GM23338 (cell line): ENCODE data around the gene DFFA.

Source experiments
- CTCF ChIP-seq, 2 experiments: fragments of 200-600 bp in 1 of 2; sonication (generic) in 1 of 2; conservative IDR thresholded peaks; 2 replicates each; pipeline versions ENCODE4 v1.5.1 to v1.6.1; 2016 to 2017; ENCODE audit warnings: antibody characterized with exemption in 2 of 2, low read depth in 2 of 2, mild to moderate bottlenecking in 2 of 2, moderate library complexity in 1 of 2
- EZH2 ChIP-seq: fragments of 200-600 bp; sonication (generic); IDR thresholded peaks from one replicate; pipeline ENCODE4 v1.8.0; 2017; ENCODE audit warnings: antibody characterized with exemption, mild to moderate bottlenecking, low read depth; ENCODE audit not compliant: unreplicated experiment
- EZH2phosphoT487 ChIP-seq: fragments of 200-600 bp; sonication (generic); IDR thresholded peaks from one replicate; pipeline ENCODE4 v1.8.1; 2018; ENCODE audit warnings: antibody characterized with exemption; ENCODE audit not compliant: unreplicated experiment
- JUNB ChIP-seq: IDR thresholded peaks from one replicate; pipeline ENCODE4 v1.6.1; 2016; ENCODE audit warnings: antibody characterized with exemption; ENCODE audit not compliant: unreplicated experiment
- TF ChIP-seq, protein P1 (sequence below): IDR thresholded peaks from one replicate; pipeline ENCODE4 v1.6.1; 2018; ENCODE audit warnings: antibody characterized with exemption; ENCODE audit not compliant: unreplicated experiment

DNA sequence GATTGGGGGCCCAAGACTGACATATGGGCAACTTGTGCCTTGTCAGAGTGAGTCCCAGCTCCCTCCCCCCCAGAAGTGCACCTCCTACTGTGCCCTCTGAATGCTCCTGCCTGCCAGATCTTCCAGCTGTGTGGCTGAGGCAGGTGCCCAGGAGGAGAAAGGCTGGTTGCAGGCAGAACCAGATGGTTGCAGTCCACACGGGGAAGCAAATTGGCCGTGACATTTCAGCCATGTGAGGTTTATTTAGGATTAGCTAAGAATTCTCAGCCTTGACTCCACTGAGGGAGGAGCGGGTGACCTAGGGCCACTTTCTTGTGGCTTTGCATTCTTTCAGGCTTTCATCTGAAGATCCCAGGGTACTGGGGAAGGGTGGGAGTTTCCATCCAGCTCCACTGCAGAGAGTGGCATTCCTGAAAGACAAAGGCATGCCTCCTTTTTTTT is 36.2 kb upstream of the DFFA start:
- TF ChIP-seq JUNB (no peak), EZH2 (no peak), CTCF (conservative IDR thresholded peaks at IDR 0.05; ENCODE audit: low read depth in 2 of 2) (no peak), EZH2phosphoT487 (no peak)
- TF ChIP-seq, protein P1, sequence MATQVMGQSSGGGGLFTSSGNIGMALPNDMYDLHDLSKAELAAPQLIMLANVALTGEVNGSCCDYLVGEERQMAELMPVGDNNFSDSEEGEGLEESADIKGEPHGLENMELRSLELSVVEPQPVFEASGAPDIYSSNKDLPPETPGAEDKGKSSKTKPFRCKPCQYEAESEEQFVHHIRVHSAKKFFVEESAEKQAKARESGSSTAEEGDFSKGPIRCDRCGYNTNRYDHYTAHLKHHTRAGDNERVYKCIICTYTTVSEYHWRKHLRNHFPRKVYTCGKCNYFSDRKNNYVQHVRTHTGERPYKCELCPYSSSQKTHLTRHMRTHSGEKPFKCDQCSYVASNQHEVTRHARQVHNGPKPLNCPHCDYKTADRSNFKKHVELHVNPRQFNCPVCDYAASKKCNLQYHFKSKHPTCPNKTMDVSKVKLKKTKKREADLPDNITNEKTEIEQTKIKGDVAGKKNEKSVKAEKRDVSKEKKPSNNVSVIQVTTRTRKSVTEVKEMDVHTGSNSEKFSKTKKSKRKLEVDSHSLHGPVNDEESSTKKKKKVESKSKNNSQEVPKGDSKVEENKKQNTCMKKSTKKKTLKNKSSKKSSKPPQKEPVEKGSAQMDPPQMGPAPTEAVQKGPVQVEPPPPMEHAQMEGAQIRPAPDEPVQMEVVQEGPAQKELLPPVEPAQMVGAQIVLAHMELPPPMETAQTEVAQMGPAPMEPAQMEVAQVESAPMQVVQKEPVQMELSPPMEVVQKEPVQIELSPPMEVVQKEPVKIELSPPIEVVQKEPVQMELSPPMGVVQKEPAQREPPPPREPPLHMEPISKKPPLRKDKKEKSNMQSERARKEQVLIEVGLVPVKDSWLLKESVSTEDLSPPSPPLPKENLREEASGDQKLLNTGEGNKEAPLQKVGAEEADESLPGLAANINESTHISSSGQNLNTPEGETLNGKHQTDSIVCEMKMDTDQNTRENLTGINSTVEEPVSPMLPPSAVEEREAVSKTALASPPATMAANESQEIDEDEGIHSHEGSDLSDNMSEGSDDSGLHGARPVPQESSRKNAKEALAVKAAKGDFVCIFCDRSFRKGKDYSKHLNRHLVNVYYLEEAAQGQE = no peak
